Parathyroid adenoma (tissue), 2 donors: ENCODE data around the gene RDH5.

Experiments used
- H2AFZ ChIP-seq: fragments of 300-600 bp; sonication (generic); one replicate; pipeline ENCODE4 v1.7.0; 2017; ENCODE audit warnings: antibody characterized with exemption, mild to moderate bottlenecking
- H3K27ac ChIP-seq: fragments of 300-600 bp; sonication (generic); one replicate; pipeline ENCODE4 v1.7.0; 2017
- H3K27me3 ChIP-seq: fragments of 300-600 bp; sonication (generic); one replicate; pipeline ENCODE4 v1.7.0; 2017; ENCODE audit warnings: low read length; ENCODE audit not compliant: control insufficient read depth, insufficient read depth
- H3K36me3 ChIP-seq: fragments of 300-600 bp; sonication (generic); one replicate; pipeline ENCODE4 v1.7.0; 2017; ENCODE audit warnings: low read length; ENCODE audit not compliant: control insufficient read depth, insufficient read depth
- H3K4me1 ChIP-seq: fragments of 300-600 bp; sonication (generic); one replicate; pipeline ENCODE4 v1.7.0; 2017; ENCODE audit warnings: control low read depth
- H3K4me2 ChIP-seq: fragments of 300-600 bp; sonication (generic); one replicate; pipeline ENCODE4 v1.7.0; 2017; ENCODE audit warnings: low read length
- H3K4me3 ChIP-seq: fragments of 300-600 bp; sonication (generic); one replicate; pipeline ENCODE4 v1.7.0; 2017; ENCODE audit warnings: low read depth, low read length
- H3K79me2 ChIP-seq: fragments of 300-600 bp; sonication (generic); one replicate; pipeline ENCODE4 v1.7.0; 2017; ENCODE audit warnings: control low read depth
- H3K9ac ChIP-seq: fragments of 300-600 bp; sonication (generic); one replicate; pipeline ENCODE4 v1.7.0; 2017; ENCODE audit warnings: mild to moderate bottlenecking
- H3K9me3 ChIP-seq: fragments of 300-600 bp; sonication (generic); one replicate; pipeline ENCODE4 v1.7.0; 2017; ENCODE audit warnings: low read length; ENCODE audit not compliant: control insufficient read depth
- TF ChIP-seq, protein P1 (sequence below): fragments of 300-600 bp; sonication (generic); IDR thresholded peaks from one replicate; pipeline ENCODE4 v1.7.0; 2017; ENCODE audit warnings: antibody characterized with exemption, mild to moderate bottlenecking
- donor health status: primary hyperparathyroidism.

Gene RDH5

DNA sequence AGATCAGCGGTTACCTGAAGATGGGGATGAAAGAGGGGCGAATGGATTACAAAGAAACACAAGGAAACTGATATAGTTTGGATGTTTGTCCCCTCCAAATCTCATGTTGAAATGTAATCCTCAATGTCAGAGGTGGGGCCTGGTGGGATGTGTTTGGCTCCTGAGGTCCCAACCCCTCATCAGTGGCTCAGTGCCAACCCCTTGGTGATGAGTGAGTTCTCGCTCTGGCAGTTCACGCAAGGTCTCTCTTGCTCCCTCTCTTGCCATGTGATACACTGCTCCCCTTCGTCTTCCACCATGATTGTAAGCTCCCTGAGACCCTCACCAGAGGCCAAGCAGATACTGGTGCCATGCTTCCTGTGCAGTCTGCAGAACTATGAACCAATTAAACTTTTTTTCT lies 40.5 kb upstream of the RDH5 start:
- Histone ChIP-seq H3K36me3 (no peaks in the 10 kb centered on the region), H3K9ac (no peak overlapping the region), H3K4me2 (no peak overlapping the region), H3K27me3 (no peaks in the 10 kb centered on the region), H3K4me1 (peaks cover 7% of the 10 kb centered on the region), H3K79me2 (no peaks in the 10 kb centered on the region), H3K9me3 (no peaks in the 10 kb centered on the region), H2AFZ (no peak overlapping the region), H3K4me3 (no peak overlapping the region), H3K27ac (no peak overlapping the region)
- TF ChIP-seq, protein P1, sequence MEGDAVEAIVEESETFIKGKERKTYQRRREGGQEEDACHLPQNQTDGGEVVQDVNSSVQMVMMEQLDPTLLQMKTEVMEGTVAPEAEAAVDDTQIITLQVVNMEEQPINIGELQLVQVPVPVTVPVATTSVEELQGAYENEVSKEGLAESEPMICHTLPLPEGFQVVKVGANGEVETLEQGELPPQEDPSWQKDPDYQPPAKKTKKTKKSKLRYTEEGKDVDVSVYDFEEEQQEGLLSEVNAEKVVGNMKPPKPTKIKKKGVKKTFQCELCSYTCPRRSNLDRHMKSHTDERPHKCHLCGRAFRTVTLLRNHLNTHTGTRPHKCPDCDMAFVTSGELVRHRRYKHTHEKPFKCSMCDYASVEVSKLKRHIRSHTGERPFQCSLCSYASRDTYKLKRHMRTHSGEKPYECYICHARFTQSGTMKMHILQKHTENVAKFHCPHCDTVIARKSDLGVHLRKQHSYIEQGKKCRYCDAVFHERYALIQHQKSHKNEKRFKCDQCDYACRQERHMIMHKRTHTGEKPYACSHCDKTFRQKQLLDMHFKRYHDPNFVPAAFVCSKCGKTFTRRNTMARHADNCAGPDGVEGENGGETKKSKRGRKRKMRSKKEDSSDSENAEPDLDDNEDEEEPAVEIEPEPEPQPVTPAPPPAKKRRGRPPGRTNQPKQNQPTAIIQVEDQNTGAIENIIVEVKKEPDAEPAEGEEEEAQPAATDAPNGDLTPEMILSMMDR: no peak

DNA sequence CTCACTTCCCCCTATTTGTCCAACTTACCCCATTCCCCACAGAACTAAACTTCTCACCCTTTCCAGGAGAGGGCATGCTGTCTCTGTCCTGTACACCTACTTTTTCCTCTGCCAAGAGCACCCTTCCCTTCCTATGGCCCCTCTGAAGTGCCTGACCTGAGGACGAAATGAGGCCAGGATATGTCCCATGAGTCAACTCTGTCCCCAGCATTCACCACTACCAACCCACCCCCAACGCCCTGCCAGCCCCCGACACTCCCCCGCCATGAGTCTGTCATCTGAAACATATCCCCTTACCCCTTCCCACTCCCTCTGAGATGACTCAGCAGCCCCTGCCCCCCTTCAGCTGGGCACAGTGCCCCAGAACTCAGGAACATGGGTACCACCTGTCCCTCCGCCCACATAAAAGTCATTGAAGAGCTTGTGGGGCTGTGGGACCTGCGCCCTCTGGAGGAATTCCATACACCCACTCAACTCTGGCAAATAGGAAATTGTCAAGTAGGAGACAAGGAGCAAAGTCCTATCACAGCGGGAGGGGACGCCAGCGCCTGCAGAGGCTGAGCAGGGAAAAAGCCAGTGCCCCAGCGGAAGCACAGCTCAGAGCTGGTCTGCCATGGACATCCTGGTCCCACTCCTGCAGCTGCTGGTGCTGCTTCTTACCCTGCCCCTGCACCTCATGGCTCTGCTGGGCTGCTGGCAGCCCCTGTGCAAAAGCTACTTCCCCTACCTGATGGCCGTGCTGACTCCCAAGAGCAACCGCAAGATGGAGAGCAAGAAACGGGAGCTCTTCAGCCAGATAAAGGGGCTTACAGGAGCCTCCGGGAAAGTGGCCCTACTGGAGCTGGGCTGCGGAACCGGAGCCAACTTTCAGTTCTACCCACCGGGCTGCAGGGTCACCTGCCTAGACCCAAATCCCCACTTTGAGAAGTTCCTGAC lies 38.8 kb upstream of the RDH5 start:
- Histone ChIP-seq H3K27me3 (no peaks in the 10 kb centered on the region), H3K4me3 (peak overlapping the region; percentile 23), H3K79me2 (no peaks in the 10 kb centered on the region), H3K4me2 (peak overlapping the region; percentile 18), H3K4me1 (peaks cover 7% of the 10 kb centered on the region), H3K36me3 (no peaks in the 10 kb centered on the region), H3K9me3 (no peaks in the 10 kb centered on the region), H3K27ac (no peak overlapping the region), H2AFZ (peak overlapping the region; percentile 83), H3K9ac (no peak overlapping the region)
- TF ChIP-seq, protein P1: peak; percentile 38

DNA sequence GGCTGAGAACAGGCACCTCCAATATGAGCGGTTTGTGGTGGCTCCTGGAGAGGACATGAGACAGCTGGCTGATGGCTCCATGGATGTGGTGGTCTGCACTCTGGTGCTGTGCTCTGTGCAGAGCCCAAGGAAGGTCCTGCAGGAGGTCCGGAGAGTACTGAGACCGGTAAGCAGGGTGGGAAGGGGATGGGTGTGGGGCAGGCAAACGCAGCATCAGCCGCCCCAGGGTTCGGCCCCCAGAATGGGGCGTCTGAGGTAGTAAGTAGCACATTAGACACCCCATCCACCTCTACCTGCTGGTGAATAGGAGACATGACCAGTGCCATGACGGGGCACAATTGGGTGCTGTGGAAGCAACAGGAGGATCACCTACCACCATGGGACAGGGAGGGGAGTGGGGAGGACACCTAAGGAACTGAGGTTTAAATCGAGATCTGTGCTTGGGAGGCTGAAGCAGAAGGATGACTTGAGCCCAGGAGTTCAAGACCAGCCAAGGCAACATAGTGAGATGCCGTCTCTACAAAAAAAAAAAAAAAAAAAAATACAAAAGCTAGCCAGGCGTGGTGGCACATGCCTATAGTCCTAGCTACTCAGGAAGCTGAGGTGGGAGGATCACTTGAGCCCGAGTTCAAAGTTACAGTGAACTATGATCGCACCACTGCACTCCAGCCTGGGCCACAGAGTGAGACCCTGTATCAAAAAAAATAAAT lies 38.0 kb upstream of the RDH5 start:
- TF ChIP-seq, protein P1: no peak
- Histone ChIP-seq H3K36me3 (no peaks in the 10 kb centered on the region), H3K9ac (no peak overlapping the region), H3K79me2 (no peaks in the 10 kb centered on the region), H3K9me3 (no peaks in the 10 kb centered on the region), H3K27me3 (no peaks in the 10 kb centered on the region), H3K27ac (no peak overlapping the region), H2AFZ (peak overlapping the region; percentile 83), H3K4me1 (peaks cover 7% of the 10 kb centered on the region), H3K4me3 (no peak overlapping the region), H3K4me2 (peak overlapping the region; percentile 18)

DNA sequence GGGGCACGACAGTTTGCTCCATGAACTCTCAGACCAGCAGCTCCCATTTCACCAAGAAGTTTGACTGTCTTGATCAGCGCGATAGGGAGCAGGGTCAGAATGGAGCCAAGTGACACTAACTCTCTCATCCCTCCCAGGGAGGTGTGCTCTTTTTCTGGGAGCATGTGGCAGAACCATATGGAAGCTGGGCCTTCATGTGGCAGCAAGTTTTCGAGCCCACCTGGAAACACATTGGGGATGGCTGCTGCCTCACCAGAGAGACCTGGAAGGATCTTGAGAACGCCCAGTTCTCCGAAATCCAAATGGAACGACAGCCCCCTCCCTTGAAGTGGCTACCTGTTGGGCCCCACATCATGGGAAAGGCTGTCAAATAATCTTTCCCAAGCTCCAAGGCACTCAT lies 36.5 kb upstream of the RDH5 start:
- Histone ChIP-seq H3K4me1 (peaks cover 7% of the 10 kb centered on the region), H3K27ac (no peak overlapping the region), H3K9me3 (no peaks in the 10 kb centered on the region), H2AFZ (no peak overlapping the region), H3K4me2 (no peak overlapping the region), H3K36me3 (no peaks in the 10 kb centered on the region), H3K27me3 (no peaks in the 10 kb centered on the region), H3K79me2 (no peaks in the 10 kb centered on the region), H3K9ac (no peak overlapping the region), H3K4me3 (no peak overlapping the region)
- TF ChIP-seq, protein P1: no peak
